B cell (primary cell): Measurements from ENCODE around the gene ADGRD1. TPM values are rescaled to one million over a fixed set of nuclear protein-coding genes. Genes with fewer than 3 reads are reported as not detected.

Experiments
- ATAC-seq: fragments of 200-7000 bp; cut with Tn5 transposase; one replicate; pipeline ENCODE4 v1.10.0; 2021; ENCODE audit warnings: low read depth, mild to moderate bottlenecking, moderate number of reproducible peaks, moderate library complexity
- CTCF ChIA-PET: fragments of 350-600 bp; sonication (Branson Sonifier 250); formaldehyde crosslinking; loops from one replicate; lab custom pipeline; 2021; ENCODE audit warnings: antibody characterized with exemption, inconsistent platforms; lab: Charles Lee
- POLR2A ChIA-PET: fragments of 350-600 bp; sonication (Branson Sonifier 250); formaldehyde crosslinking; loops from one replicate; lab custom pipeline; 2021; ENCODE audit warnings: antibody characterized with exemption; lab: Charles Lee
- DNase-seq: peaks from one replicate; pipeline ENCODE4 v3.0.0; 2013
- H2AFZ ChIP-seq: 2 replicates; pipeline ENCODE4 v1.6.1; 2012; ENCODE audit warnings: mild to moderate bottlenecking, low read depth, low read length; ENCODE audit not compliant: insufficient read depth, poor library complexity, severe bottlenecking
- H3K27ac ChIP-seq, 2 donors: 1 replicate in 1 of 2; 2 replicates in 1 of 2; pipeline ENCODE4 v1.5.1; 2012 to 2013; ENCODE audit warnings: low read length in 2 of 2, mild to moderate bottlenecking in 2 of 2, moderate library complexity in 1 of 2
- H3K27me3 ChIP-seq, 4 experiments: fragments of 200-600 bp in 1 of 4; sonication (generic) in 1 of 4; replicated peaks in 1 of 4; 1 replicate in 2 of 4; 2 replicates in 2 of 4; pipeline versions ENCODE4 v1.6.1 to v1.7.0; 2013 to 2016; ENCODE audit warnings: low read length in 3 of 4, mild to moderate bottlenecking in 2 of 4, mixed read lengths in 1 of 4, moderate library complexity in 1 of 4; ENCODE audit not compliant: insufficient read depth in 4 of 4, control insufficient read depth in 3 of 4; ENCODE audit errors: control extremely low read depth in 1 of 4
- H3K36me3 ChIP-seq, 2 experiments: replicated peaks in 1 of 2; 1 replicate in 1 of 2; 2 replicates in 1 of 2; pipeline versions ENCODE4 v1.6.1 to v1.7.1; 2013; ENCODE audit warnings: low read length in 1 of 2; ENCODE audit not compliant: insufficient read depth in 2 of 2, control insufficient read depth in 1 of 2; ENCODE audit errors: control extremely low read depth in 1 of 2, extremely low read depth in 1 of 2
- H3K4me1 ChIP-seq, 2 donors: fragments of 200-600 bp in 1 of 2; sonication (generic) in 1 of 2; 1 replicate in 1 of 2; 2 replicates in 1 of 2; pipeline versions ENCODE4 v1.5.1 to v1.6.1; 2013 to 2017; ENCODE audit warnings: low read length in 2 of 2; ENCODE audit not compliant: control insufficient read depth in 2 of 2, insufficient read depth in 2 of 2
- H3K4me2 ChIP-seq: replicated peaks from 2 replicates; pipeline ENCODE3; 2012; ENCODE audit warnings: mild to moderate bottlenecking, low read depth, low read length; ENCODE audit not compliant: poor library complexity, severe bottlenecking
- H3K4me3 ChIP-seq, 5 experiments: fragments of 200-600 bp in 1 of 5; sonication (generic) in 1 of 5; 1 replicate in 3 of 5; 2 replicates in 2 of 5; pipeline versions ENCODE4 v1.5.1 to v1.7.0; 2011 to 2016; ENCODE audit warnings: low read length in 4 of 5, mild to moderate bottlenecking in 4 of 5, low read depth in 2 of 5, control low read depth in 1 of 5, moderate library complexity in 1 of 5; ENCODE audit not compliant: insufficient read depth in 1 of 5; ENCODE audit errors: control extremely low read depth in 1 of 5, extremely low read depth in 1 of 5
- H3K79me2 ChIP-seq: fragments of 200-600 bp; sonication (generic); one replicate; pipeline ENCODE4 v1.6.0; 2016; ENCODE audit warnings: low read length; ENCODE audit not compliant: control insufficient read depth, insufficient read depth
- H3K9ac ChIP-seq: fragments of 200-600 bp; sonication (generic); 2 replicates; pipeline ENCODE4 v1.6.1; 2017; ENCODE audit warnings: mild to moderate bottlenecking, low read length, moderate library complexity
- H3K9me3 ChIP-seq, 3 donors: one replicate each; pipeline versions ENCODE4 v1.6.1 to v1.7.1; 2013; ENCODE audit warnings: low read length in 2 of 3; ENCODE audit not compliant: control insufficient read depth in 2 of 3, insufficient read depth in 1 of 3; ENCODE audit errors: control extremely low read depth in 1 of 3
- H4K20me1 ChIP-seq: 2 replicates; pipeline ENCODE4 v1.6.0; 2012; ENCODE audit warnings: mild to moderate bottlenecking, low read length; ENCODE audit not compliant: insufficient read depth, control insufficient read depth, poor library complexity, severe bottlenecking
- H3K27ac Mint-ChIP-seq: one replicate; pipeline ENCODE4 v1.8.0; 2021; ENCODE audit warnings: mixed read lengths
- H3K27me3 Mint-ChIP-seq: one replicate; pipeline ENCODE4 v1.8.0; 2021; ENCODE audit warnings: mixed read lengths
- H3K4me1 Mint-ChIP-seq: one replicate; pipeline ENCODE4 v1.8.0; 2021; ENCODE audit warnings: mixed read lengths
- H3K4me3 Mint-ChIP-seq: one replicate; pipeline ENCODE4 v1.8.0; 2021; ENCODE audit warnings: mixed read lengths
- H3K9me3 Mint-ChIP-seq: one replicate; pipeline ENCODE4 v1.8.0; 2022; ENCODE audit warnings: mixed read lengths; ENCODE audit not compliant: insufficient read depth
- CTCF ChIP-seq: fragments of 200-600 bp; IDR thresholded peaks from one replicate; pipeline ENCODE4 v1.8.0; 2022; ENCODE audit warnings: antibody characterized with exemption, mild to moderate bottlenecking
- EZH2 ChIP-seq: IDR thresholded peaks from 2 replicates; pipeline ENCODE4 v1.6.1; 2012; ENCODE audit warnings: borderline replicate concordance, low read depth, mild to moderate bottlenecking, moderate library complexity, low read length; ENCODE audit not compliant: insufficient read depth, poor library complexity, severe bottlenecking
- WGBS: methylation state at CpG from one replicate; pipeline ENCODE4 v1.1.5; 2013; ENCODE audit warnings: missing lambda C conversion rate; ENCODE audit not compliant: insufficient coverage; 5-methylcytosine and 5-hydroxymethylcytosine counted together
- intact Hi-C: fragments of 100-400 bp; cut with micrococcal nuclease; formaldehyde crosslinking; loops from one replicate; pipeline ENCODE4 v1.10.0; 2022
- polyA plus RNA-seq: library from polyadenylated mRNA; depleted of rRNA; stranded (reverse); fragments of >200 nt; gene quantifications from 2 replicates; pipeline ENCODE4 v1.2.3, GENCODE V29; 2012
- total RNA-seq, 2 donors: library from RNA; stranded (reverse); fragments of 120-200 nt in 1 of 2; gene quantifications; 1 replicate in 1 of 2; 2 replicates in 1 of 2; pipeline versions ENCODE4 v1.2.3 to v1.2.4, GENCODE V29; 2013 to 2022

ADGRD1 gene
- total and polyA plus RNA-seq, 2 donors (not counting 1 experiment from before 2014, with no cell fraction given): 1.1 to 2.2 TPM

DNA sequence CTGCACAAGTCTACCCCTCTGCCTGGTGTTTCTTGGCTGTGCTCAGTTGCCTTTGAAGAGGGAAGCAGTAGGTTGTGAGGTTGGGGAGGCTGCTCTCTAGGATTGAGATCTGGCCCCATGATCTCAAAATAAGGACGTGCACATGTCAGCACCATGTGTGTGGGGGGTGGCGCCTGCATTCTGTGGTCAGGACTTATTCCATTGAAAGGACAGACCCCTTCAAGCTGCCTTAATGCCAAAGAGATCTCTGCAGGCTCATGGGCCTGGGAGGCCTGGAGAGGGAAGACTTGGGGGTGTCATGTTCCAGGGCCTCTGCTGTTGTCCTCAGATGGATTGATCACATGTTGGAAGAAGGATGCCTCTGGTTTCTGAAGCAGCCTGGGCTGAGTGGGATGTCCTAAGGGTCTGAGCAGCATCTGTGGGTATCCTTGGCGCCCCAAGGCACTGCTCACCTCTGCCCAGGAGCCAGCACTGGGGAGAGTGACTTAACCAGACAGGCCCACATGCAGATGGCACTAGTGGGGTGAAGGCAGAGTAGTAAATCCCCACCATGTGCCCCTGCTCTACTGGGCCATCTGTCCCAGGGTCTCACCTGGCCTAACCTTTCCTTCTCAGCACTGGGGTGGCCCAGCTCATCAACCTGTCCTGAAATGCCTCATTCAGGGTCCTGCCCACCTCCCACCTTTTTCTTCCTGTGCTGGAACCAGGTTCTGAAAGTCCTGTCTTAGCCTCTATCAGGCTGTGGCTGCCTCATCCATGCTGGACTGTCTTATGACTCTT is 118.9 kb downstream of the ADGRD1 start:
- no peaks in the 10 kb centered on the region for H3K27me3 ChIP-seq
- no peaks in the 10 kb centered on the region for H3K4me1 ChIP-seq
- ChIA-PET CTCF (no interaction called here), POLR2A (no interaction called here)
- WGBS: 81% methylated on average over 2 of the region's 3 CpGs
- TF ChIP-seq CTCF (no peak), EZH2 (no peak)
- H3K9me3 ChIP-seq: peaks cover 0 to 20% (median 0%) of the 10 kb centered on the region in 3 donors
- no peaks in the 10 kb centered on the region for H4K20me1 ChIP-seq
- intact Hi-C loops: no loop called here
- no peak for DNase-seq
- no peak overlapping the region for H3K9ac ChIP-seq
- no peak overlapping the region for H2AFZ ChIP-seq
- H3K4me3 ChIP-seq: no peak overlapping the region
- Mint-ChIP-seq H3K4me3 (no peak overlapping the region), H3K27me3 (no peaks in the 10 kb centered on the region), H3K4me1 (no peaks in the 10 kb centered on the region), H3K27ac (no peak overlapping the region), H3K9me3 (peaks cover 6% of the 10 kb centered on the region)
- H3K4me2 ChIP-seq: no peak overlapping the region
- no peak overlapping the region for H3K27ac ChIP-seq
- H3K79me2 ChIP-seq: no peaks in the 10 kb centered on the region
- no peak for ATAC-seq
- no peaks in the 10 kb centered on the region for H3K36me3 ChIP-seq

GRCh38 chr12:131074221-131075083 is 120.7 kb downstream of the ADGRD1 start:
- ATAC-seq (no peak), DNase-seq (no peak)
- WGBS: 67% methylated on average over 11 of the region's 18 CpGs
- peaks cover 0 to 20% (median 0%) of the 10 kb centered on the region in 3 donors for H3K9me3 ChIP-seq
- Mint-ChIP-seq H3K4me3 (no peak overlapping the region), H3K27ac (no peak overlapping the region), H3K9me3 (peaks cover 6% of the 10 kb centered on the region), H3K27me3 (peaks cover 4% of the 10 kb centered on the region), H3K4me1 (no peaks in the 10 kb centered on the region)
- H4K20me1 ChIP-seq: no peaks in the 10 kb centered on the region
- no peak overlapping the region for H3K9ac ChIP-seq
- no peak overlapping the region for H3K4me3 ChIP-seq
- H3K36me3 ChIP-seq: no peaks in the 10 kb centered on the region
- no peaks in the 10 kb centered on the region for H3K4me1 ChIP-seq
- intact Hi-C loops: no loop called here
- TF ChIP-seq EZH2 (no peak), CTCF (no peak)
- POLR2A ChIA-PET: no interaction called here
- no peaks in the 10 kb centered on the region for H3K27me3 ChIP-seq
- no peak overlapping the region for H3K4me2 ChIP-seq
- CTCF ChIA-PET: no interaction called here
- H3K79me2 ChIP-seq: no peaks in the 10 kb centered on the region
- H2AFZ ChIP-seq: no peak overlapping the region
- H3K27ac ChIP-seq: no peak overlapping the region
